ENCODE data around the gene BIRC7.
A peak's percentile ranks its signal among the peaks of the same experiment; 100 is the strongest.
"Not testable (repeated sequence)": the region's sequence is repeated elsewhere in the genome, so short reads cannot be mapped to it uniquely, and the experiment has no call there.

BIRC7 gene

DNA sequence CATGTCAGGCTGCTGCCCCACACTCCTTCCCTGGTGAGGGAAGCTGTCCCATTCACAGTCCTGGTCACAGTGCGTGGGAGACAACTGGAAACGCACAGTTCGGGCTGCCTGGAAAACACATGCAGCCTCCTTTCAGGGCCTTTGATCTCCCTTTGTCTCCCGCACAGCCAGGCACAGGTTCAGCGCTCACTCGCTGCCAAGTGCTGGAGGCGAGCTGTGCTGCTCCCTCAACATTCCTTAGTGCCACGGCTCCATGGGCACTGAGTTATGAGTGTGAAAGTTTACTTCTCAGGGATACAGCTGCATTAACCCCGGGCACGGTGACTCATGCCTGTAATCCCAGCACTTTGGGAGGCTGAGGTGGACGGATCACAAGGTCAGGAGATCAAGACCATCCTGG lies 28.8 kb upstream of the BIRC7 start:
- DNase-seq (ENCODE audit: low read depth in 3 of 3): no peak

DNA sequence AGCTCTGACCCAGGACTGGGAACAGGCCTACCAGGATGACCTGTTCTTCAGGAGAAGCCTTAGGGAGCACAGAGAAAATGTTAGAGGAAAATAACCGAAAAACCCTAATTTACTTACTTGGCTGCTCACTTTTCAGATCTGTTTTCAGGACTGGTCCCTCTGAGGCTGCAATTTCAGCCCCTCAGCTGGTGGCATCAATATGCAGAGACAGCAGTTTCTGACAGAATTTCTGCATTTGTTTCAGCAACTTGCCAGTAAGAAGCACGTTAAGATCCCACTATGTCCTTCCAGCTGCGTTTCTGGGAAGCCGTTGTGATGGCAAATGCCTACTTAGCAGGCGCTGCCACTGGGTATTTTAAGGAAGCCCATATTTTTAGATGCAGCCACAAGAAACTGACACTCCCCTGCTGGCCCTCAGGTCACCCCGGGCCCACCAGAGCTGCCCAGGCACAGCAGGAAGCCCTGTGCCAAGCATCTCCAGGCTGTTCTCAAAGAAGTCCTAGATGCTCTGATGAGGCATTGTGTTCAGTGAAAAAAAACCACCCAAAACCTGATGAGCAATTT lies 27.3 kb upstream of the BIRC7 start:
- DNase-seq (ENCODE audit: low read depth in 3 of 3): no peak

DNA sequence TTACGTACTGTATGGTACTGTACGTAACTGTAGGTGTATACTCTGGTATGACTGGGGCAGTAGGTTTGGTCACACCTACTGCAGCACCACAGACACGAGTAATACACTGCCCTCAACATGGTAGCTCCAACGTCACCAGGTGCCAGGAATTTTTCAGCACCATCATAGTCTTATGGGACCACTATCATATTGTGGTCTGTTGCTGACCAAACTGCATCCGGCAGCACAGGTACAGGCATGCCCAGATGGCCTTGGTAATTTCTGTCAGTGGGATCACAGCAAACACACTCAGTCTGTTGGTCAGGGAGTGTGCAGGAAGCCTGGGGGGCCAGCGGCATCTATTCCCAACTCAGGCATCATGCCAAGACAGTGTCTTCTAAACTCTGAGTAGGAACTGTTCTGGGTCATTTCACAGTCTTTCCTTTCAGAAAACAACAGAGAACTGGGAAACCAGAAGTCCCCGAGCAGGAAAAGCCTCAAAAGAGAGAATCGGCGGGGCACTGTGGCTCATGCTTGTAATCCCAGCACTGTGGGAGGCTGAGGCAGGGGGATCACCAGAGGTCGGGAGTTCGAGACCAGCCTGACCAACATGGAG lies 25.6 kb upstream of the BIRC7 start:
- DNase-seq (ENCODE audit: low read depth in 3 of 3): no peak

DNA sequence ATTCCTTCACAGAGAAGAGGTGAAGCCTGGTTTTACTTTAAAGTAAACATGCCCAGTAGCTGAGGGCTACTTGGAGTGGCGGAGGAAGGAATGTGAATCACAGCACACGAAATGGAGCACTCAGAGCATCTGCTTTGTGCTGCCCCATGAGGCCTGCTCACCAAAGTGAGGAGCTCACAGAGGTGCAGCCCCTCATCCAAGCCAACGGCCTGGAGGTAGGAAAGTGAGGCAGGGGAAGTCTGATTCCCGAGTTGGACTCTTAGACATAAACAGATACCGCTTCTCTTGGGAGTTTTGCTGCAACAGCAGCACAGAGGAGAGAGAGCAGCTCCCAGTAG lies 23.3 kb upstream of the BIRC7 start:
- DNase-seq (ENCODE audit: low read depth in 3 of 3): no peak

DNA sequence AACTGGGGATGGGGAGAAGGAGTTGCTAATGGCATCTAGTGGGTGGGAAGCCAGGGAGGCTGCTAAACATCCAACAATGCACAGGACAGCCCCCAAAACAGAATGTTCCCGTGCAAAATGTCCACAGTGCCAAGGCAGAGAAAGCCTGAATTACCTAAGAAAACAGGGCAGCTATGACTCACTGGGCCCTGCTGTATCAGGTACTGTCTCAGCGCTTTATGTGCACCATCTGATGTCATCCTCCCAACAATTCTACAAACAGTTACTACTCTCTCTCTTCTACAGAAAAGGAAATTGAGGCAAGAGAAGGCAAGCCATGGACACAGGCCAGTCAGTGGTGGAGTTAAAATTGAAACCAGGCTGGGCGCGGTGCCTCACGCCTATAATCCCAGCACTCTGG lies 22.9 kb upstream of the BIRC7 start:
- DNase-seq (ENCODE audit: low read depth in 3 of 3): no peak

DNA sequence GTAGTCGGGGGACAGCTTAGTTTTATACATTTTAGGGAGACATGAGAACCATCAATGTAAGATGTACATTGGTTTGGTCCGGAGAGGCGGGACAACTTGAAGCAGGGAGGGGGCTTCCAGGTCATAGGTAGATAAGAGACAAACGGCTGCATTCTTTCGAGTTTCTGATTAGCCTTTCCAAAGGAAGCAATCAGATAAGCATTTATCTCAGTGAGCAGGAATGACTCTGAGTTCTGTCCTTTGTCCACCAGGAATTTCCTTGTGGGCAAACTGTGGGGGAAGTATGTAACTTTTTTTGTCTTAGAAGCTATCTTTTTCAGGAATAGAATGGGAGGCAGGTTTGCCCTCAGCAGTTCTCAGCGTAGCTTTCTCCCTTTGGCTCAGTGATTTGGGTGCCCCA lies 21.2 kb upstream of the BIRC7 start:
- no peak for DNase-seq (ENCODE audit: low read depth in 3 of 3)

DNA sequence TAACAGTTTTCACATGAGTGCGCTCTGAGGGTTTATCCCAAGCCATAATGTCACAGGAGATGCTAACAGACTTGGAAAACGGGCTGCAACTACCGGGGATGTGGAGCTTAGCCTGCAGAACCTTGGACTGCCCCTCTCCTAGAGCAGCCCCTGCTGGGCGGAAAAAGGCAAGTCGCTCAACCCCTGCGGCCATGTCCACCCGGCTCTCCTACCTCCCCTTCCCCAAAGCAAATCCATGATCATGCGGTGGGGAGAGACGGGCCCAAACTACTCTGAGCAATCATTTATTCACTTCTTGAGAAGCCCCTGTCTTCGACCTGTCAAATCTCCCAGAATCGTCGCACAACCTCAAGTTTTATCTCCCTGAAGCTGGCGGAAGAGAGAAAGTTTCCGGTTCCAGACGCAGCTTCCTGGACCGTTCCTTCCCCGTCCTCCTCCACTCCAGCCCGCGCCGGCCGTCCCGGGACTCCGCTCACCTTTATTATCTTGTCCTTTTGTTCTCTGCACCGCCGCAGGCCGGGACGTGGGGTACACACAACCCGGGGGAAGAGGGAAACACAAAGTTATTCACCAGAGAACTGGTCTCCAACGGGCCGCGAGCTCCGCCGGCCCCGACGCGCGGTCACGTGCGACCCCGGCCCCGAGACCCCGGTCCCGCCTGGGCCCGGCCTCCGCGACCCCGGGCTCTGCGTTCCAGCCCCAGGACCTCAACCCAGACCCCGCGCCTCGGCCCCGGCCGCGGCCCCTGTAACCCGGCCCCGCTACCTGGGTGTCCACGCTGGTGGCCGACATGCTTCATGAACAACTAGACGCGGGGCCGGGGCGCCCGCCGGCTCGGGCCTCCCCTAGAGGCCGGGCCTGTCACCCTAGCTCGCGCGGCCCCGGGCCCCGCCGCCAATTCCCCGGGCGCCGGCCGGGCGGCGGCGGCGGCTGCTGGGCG lies 20.3 kb upstream of the BIRC7 start:
- no peak for DNase-seq (ENCODE audit: low read depth in 3 of 3)

DNA sequence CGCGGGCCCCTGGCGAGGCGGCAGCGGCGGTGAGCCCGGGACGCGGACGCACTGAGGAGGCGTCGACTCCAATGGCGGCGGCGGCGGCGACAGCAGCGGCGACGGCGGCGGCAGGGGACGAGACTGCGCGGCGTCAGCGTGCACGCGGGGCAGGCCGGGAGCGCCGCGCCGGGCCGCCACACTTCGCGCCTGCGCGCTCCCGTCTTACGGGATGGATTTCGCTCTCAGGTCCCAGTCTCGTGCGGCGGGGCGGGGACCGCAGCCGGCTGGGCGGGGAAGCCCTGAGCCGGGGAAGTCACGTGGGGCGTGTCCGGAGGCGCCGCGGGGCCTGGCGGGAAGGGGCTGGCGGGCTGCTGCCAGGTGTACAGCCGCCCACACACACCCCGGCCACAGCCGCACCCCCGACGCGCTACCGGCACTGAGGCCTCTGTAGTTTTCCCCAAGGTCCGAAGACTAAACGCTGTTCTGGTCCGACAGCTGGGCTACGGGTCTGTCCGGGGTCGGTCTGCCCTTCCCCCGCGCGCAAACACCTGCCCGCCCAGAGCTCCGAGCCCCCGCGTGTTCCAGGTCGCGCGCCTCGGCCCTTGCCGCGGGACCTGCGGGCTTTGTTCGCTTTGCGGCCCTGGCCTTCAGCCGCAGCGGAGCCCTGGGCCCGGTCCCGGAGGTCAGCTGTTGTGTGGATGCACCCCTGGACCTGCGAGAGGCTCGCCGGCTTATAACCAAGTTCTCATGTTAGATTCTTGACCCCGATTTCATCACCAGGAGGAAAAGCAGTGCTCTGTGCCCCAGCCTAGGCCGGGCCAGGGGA lies 19.5 kb upstream of the BIRC7 start, which contains the start of gene YTHDF1:
TSS of gene YTHDF1 (minus strand) at position 91 of the 808 bp plus-strand sequence. CDS start 239 bp downstream, outside the sequence.
- peak; percentile 88 to 93 (median 91) for DNase-seq (ENCODE audit: low read depth in 3 of 3)

DNA sequence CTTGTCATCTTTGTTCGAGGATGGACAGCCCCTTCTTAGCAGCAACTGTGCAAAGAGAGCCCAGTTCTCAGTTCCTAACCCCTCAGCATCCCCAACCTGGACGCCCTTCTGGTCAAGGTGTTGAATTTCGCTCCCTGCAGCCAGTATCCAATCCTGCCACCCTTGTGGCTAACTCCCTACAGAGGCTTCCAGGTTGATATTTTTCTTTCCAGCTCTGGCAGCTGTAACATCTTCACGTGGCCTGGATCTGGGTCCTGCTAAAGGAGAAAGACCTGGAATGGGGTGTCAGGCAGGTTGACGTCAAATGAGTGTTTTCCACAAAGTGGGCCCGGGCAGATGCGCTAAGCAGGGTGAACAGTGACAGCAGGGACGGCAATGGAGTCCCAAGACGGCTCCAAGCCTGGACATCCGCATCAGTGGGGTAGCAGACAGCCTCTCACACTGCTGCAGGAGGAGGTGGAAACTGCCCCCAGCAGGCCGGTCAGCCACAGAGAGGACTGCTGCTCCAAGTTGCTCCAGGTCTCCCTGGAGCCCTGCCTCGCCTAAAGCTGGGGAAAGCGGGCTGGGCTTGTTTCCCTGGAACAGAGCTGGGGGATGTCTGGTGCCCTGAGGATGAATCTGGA lies 18.7 kb upstream of the BIRC7 start:
- DNase-seq (ENCODE audit: low read depth in 3 of 3): no peak

DNA sequence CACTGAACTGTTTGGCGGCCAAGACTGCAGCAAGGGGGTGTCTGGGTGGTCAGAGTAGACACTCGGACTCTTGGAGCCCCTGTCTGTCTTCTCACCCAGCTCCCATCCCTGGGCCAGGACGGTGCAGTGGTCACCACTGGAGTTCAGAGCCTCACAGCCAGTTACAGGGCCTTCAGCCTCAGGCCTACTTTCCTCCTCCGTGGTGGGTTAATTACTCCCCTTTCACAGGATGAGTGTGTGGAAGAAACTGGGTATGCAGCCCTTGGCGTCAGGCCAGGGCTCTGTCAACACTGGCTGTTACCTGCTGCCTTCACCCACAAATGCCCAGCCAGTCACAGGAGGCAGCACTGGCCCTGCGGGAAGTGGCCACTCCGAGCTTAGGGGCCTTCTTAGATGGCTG lies 18.0 kb upstream of the BIRC7 start:
- DNase-seq (ENCODE audit: low read depth in 3 of 3): no peak

DNA sequence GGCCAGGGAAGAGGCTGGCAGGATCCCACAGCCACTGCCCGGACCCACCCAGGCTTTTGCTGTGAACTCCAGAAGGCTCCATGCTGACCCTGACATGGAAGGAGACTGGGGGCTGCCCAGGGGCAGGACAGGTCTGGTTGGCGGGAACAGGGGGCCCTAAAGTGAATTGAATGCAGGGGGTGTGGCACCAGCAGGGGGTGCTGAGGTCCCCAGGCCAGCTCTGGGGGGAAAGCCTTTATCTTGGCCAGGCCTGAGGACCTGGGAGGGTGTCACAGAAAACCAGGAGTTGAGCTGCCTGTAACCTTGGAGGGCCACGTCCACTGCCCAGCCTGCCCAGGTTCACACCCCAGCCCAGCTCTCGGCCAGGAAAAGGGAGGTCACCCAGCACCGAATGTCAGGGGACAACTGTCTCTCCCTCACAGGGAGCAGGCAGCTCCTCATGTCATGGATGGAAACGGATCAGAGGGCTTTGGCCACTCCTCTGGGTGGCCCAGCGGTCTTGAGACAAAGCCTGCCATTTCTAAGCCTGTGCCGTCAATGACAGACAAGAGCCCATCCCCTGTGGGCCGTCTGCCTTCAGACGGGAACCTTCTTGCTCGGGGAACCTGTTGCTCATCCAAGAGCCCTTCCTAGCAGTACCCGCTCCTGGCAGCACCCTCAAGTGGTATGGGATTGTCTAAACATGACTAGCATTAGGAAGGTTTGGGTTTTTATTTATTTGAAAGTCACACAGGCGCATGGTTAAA lies 16.8 kb upstream of the BIRC7 start:
- no peak for DNase-seq (ENCODE audit: low read depth in 3 of 3)

DNA sequence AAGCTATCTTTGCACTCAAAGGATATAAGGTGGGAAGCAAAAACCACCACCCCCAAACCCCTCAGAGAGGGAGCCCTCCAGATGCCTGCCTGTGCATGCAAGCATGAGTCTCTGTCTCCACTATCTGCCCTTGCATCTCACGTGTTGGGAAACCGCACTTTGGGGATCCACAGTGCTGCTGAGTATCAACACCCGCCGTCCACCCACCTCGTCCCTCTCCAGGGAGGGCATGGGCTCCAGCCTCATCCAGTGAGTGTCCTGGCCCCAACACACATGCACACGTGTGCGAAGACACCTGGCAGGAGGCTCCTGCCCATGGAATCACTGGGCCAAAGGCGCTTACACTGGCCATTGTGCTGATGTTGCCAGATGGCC lies 16.3 kb upstream of the BIRC7 start:
- no peak for DNase-seq (ENCODE audit: low read depth in 3 of 3)

DNA sequence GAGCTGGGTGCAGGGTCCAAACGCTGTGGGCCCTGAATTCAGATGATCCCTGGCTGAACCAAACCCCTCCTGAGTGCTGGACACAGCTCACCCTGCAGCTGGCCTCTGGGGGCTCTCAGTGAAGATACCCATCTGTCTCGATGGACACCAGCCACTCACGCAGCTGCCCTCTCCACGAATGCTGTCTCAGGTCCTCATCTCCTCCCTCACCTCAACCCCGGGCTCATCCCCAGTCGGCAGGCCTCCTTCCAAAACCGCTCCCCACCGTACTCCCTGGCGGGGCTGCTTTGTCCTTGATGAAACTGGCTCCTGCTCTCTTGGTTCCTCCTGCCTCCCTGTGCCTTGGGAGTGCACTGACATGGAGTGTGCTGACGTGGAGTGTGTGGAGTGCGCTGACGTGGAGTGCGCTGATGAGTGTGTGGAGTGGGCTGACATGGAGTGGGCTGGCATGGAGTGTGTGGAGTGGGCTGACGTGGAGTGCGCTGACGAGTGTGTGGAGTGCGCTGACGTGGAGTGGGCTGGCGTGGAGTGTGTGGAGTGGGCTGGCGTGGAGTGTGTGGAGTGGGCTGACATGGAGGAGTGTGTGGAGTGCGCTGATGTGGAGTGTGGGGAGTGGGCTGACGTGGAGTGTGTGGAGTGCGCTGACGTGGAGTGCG lies 15.7 kb upstream of the BIRC7 start:
- no peak for DNase-seq (ENCODE audit: low read depth in 3 of 3)

DNA sequence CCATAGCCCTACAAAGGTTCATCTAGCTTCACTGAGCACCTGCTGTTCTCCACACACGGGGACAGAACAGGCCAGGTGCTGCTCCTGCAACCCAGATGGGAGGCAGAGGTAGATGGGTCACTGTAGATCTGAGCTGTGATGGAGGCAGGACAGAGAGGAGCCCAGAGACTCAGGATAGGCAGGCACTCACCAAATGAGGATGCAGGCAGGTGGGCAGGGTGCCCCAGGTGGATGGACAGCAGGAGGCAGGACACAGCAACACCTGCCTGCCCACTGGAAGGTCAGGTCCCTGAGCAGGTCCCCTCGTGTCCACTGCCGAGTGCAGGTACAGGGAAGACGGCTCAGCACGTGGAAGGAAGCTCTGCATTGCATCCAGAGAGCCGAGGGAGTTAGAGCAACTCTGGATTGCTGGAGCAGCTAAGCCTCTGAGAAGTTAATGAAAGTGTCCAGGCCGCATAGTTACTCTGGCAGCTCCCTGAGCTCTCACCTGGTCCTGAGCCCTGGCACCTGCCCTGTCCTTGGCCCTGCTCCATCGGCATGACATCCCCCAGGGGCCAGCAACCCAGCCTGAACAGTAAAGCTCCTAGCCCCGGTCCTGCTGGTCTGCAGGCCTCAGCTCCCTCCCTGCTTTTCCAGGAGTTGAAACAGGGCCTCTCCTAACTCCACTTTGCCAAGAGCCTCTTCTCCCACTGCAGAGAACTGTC lies 14.9 kb upstream of the BIRC7 start:
- no peak for DNase-seq (ENCODE audit: low read depth in 3 of 3)

DNA sequence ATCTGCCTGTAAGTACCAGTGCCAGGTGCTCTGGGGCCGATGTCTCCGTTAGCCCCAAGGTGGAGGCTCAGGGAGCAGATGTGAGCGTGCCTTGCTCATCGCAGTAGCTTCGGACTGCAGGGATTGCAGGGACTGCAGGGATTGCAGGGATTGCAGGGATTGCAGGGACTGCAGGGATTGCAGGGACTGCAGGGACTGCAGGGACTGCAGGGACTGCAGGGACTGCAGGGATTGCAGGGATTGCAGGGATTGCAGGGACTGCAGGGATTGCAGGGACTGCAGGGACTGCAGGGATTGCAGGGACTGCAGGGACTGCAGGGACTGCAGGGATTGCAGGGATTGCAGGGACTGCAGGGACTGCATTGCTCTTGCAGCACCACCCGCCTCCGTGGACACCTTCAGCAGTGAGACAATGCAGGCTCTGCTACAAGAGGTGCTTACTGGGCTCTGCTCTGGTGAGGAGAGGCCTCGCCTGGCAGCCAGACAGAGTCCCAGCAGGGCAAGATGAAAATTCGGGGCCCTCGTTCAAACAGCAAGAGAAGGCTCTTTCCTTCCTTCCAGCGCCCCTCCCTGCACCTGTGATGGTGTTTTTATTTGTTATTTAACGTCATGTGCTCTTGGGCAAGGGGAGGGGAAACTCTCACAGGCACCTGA lies 14.2 kb upstream of the BIRC7 start:
- not testable (repeated sequence) for DNase-seq (ENCODE audit: low read depth in 3 of 3)

DNA sequence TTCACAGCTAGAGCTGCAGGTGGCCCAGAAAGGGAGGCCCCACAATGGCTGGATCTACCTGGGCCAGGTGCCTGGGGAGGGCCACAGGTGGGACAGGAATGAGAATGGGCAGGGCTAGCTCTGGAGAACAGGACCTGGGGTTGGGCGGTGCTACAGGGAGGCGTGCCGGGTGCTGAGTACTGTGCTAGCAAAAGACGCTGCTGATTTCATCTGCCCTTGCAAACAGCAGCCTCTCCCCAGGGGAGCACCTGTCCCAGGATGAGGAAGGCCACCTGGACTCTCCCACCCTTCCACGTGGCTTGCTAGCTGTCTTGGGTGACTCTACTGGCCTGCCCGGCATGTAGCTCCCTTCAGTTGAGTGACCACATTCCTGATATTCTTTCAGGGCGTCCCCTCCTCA lies 13.2 kb upstream of the BIRC7 start:
- DNase-seq (ENCODE audit: low read depth in 3 of 3): no peak

DNA sequence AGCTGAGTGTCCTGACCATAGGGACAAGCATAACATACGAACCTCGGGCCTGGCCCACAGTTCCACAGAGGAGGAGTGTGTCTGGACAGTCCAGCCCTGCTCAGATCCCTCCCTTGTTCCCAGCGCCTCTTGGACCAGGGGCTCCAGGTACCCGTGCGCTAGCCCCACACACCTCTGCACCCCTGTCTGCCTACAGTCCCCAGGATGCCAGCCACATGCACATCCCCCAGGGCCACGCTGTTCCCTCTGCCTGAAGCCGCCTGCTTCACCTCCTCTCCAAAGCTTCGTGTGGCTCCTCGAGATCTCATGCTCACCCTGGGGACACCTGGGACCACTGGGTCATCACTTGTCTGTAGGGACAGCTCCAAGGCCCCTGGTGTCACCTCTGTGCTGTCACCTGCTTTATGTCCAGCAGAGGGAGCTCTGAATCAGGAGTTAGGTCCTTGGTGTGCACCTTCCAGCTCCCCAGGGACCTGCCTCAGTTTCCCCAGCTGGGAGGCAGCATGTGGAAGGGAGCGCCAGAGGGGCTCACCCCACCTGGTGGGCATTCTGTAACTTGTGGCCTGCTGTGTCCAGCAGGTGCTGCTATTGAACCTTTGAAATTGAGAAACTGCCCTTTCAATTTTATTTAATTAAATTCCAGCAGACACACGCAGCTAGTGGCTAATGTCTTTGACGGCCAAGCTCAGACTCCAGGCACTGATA lies 12.4 kb upstream of the BIRC7 start:
- peak in 1 of 3 donors; percentile 24 for DNase-seq (ENCODE audit: low read depth in 3 of 3)

DNA sequence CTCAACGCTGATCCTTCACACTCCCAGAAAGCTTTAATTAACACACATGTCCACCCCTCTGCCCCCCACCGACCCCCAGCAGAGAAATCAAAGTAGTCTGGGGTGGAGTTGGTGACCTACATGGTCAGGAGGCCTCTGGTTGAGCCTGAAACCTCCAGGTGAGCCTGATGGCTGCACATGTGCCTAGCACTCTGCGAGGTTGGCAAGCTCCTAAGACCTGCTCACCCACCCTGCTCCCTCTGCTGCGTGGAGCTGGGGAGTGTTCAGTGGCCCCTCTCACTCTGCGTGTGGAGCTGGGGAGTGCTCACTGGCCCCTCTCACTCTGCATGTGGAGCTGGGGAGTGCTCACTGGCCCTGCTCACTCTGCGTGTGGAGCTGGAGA lies 11.9 kb upstream of the BIRC7 start:
- no peak for DNase-seq (ENCODE audit: low read depth in 3 of 3)
